Heart left ventricle (tissue), 16 donors: ENCODE data around the gene PCDHB4. TPM values are rescaled to one million over a fixed set of nuclear protein-coding genes. Genes with fewer than 3 reads are reported as not detected.
"Not testable (repeated sequence)": the region's sequence is repeated elsewhere in the genome, so short reads cannot be mapped to it uniquely, and the experiment has no call there.

Experiments used
- ATAC-seq, 4 donors: fragments of 200-7000 bp; cut with Tn5 transposase; one replicate each; pipeline ENCODE4 v1.9.1; 2020 to 2022; ENCODE audit warnings: moderate library complexity in 4 of 4, mild to moderate bottlenecking in 3 of 4, moderate number of reproducible peaks in 1 of 4
- DNase-seq, 5 donors: peaks; one replicate each; pipeline ENCODE4 v3.0.0-alpha.2; 2020
- H3K27ac ChIP-seq, 12 donors: fragments of 200-600 bp; sonication (generic) in 4 of 12; one replicate each; pipeline versions ENCODE4 v1.5.0 to v1.8.0; 2016 to 2022; ENCODE audit warnings: mild to moderate bottlenecking in 2 of 12
- H3K27me3 ChIP-seq, 9 donors: fragments of 200-600 bp; sonication (generic) in 2 of 9; one replicate each; pipeline versions ENCODE4 v1.5.1 to v1.8.0; 2016 to 2022; ENCODE audit warnings: mild to moderate bottlenecking in 3 of 9
- H3K36me3 ChIP-seq, 9 donors: fragments of 200-600 bp; sonication (generic) in 2 of 9; one replicate each; pipeline versions ENCODE4 v1.5.0 to v1.8.0; 2018 to 2022; ENCODE audit warnings: mild to moderate bottlenecking in 2 of 9
- H3K4me1 ChIP-seq, 12 donors: fragments of 200-600 bp; sonication (generic) in 4 of 12; one replicate each; pipeline versions ENCODE4 v1.5.0 to v1.8.0; 2016 to 2022; ENCODE audit warnings: mild to moderate bottlenecking in 3 of 12
- H3K4me3 ChIP-seq, 12 donors: fragments of 200-600 bp; sonication (generic) in 4 of 12; one replicate each; pipeline versions ENCODE4 v1.5.0 to v1.8.0; 2017 to 2022; ENCODE audit warnings: mild to moderate bottlenecking in 9 of 12, moderate library complexity in 4 of 12
- H3K9me3 ChIP-seq, 12 donors: fragments of 200-600 bp; sonication (generic) in 4 of 12; one replicate each; pipeline versions ENCODE4 v1.5.0 to v1.8.0; 2016 to 2022; ENCODE audit warnings: mild to moderate bottlenecking in 1 of 12
- POLR2A ChIP-seq, 2 donors: fragments of 450-650 bp; IDR thresholded peaks; one replicate each; pipeline ENCODE4 v1.6.1; 2017; ENCODE audit warnings: antibody characterized with exemption in 2 of 2, mild to moderate bottlenecking in 2 of 2, moderate library complexity in 2 of 2
- WGBS, 4 donors: extraction: QIAGEN DNeasy Blood & Tissue Kit in 2 of 4; methylation state at CpG; one replicate each; pipeline versions ENCODE4 v1.1.5 to v1.1.7; 2013 to 2018; 5-methylcytosine and 5-hydroxymethylcytosine counted together
- intact Hi-C, 10 donors: fragments of 100-400 bp; cut with DNase I; formaldehyde crosslinking; loops; one replicate each; pipeline versions ENCODE4 v1.11.1 to v1.14.2; 2022
- polyA plus RNA-seq, 2 donors: library from polyadenylated mRNA; stranded (reverse); fragments of 200-250 nt; gene quantifications; one replicate each; pipeline ENCODE4 v1.2.3, GENCODE V29; 2013
- total RNA-seq, 9 donors: library from RNA; depleted of rRNA in 2 of 9; stranded (reverse); fragments of >200 nt in 2 of 9; fragmentation: NEBNext Ultra II Directional in 3 of 9; extraction: Animal tissue kit (Norgen Biotek cat#: 25700) in 3 of 9; gene quantifications; one replicate each; pipeline versions ENCODE4 v1.1.0 to v1.2.4, GENCODE V29; 2016 to 2023
- TF ChIP-seq, protein P1 (sequence below), 12 donors: fragments of 200-600 bp; sonication (generic) in 4 of 12; IDR thresholded peaks; one replicate each; pipeline versions ENCODE4 v1.5.0 to v1.8.0; 2018 to 2022; ENCODE audit warnings: antibody characterized with exemption in 12 of 12, mild to moderate bottlenecking in 5 of 12
- donor health status: ischemic (EF 13 %, LVEDD 7.1; RV severe dilation, severe dysfunction).
- donor health status: healthy with polysubstance abuse.
- donor health status: DM: no; HTN: yes; CAD: no.
- donor health status: DM: no; HTN: no; CAD: no.
- donor health status: ischemic (EF 25% LVEDD 6.9; RV normal size, moderate dysfunction).
- donor health status: ischemic (EF 25% LVEDD 5.7; RV mildly dilated, moderate dysfunction).
- donor health status: healthy.
- donor health status: DM: yes; HTN: yes; CAD: no.
- donor health status: ischemic (EF 35%, LVEDD 5.7; RV mildly dilated, moderate dysfunction).
- donor health status: nonischemic (EF 11% LVEDD 7.7; RV severe dilation, severe dysfunction).
- donor health status: DM: yes; HTN: yes; CAD: no.
- donor health status: PGD.
- donor health status: ischemic (EF 29% LVEDD 5.4; RV normal size, mild dysfunction).
- donor health status: nonischemic (EF 23%, LVEDD 6.1; RV moderate dilation, normal function).

PCDHB4 gene
- total and polyA plus RNA-seq, 11 donors, result 0.30 to 2.8 (median 1.4) TPM

DNA sequence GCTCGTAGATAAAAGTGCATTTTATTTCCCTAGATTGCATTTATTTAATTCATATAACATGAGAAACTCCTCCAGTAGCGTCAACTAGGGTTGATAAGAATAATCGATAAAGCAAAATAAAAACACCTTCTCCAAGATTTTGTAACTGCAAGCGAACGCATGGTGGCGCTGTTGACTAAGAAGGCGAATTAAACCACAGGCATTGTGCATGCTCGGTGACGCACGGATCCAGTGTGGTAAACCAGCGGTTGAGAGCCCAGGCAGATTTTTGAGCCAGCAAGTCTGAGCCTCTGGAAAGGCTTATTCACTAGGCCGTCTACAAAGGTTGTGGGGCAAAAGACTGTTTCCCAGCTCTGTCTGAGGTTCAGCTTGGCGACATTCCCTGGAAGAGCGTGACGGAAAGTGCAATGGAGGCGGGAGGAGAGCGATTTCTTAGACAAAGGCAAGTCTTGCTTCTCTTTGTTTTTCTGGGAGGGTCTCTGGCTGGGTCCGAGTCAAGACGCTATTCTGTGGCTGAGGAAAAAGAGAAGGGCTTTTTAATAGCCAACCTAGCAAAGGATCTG, 21.3 kb upstream of the PCDHB4 start, which contains the start of gene PCDHB3:
PCDHB3 (plus strand) TSS at position 231 of the 563 bp plus-strand sequence; CDS start at position 408, 177 bp downstream.
- peaks cover 0 to 58% (median 20%) of the 10 kb centered on the region in 12 donors for H3K9me3 ChIP-seq

GRCh38 chr5:141101059-141101458, 20.6 kb upstream of the PCDHB4 start:
- no peak for DNase-seq
- TF ChIP-seq, protein P1, sequence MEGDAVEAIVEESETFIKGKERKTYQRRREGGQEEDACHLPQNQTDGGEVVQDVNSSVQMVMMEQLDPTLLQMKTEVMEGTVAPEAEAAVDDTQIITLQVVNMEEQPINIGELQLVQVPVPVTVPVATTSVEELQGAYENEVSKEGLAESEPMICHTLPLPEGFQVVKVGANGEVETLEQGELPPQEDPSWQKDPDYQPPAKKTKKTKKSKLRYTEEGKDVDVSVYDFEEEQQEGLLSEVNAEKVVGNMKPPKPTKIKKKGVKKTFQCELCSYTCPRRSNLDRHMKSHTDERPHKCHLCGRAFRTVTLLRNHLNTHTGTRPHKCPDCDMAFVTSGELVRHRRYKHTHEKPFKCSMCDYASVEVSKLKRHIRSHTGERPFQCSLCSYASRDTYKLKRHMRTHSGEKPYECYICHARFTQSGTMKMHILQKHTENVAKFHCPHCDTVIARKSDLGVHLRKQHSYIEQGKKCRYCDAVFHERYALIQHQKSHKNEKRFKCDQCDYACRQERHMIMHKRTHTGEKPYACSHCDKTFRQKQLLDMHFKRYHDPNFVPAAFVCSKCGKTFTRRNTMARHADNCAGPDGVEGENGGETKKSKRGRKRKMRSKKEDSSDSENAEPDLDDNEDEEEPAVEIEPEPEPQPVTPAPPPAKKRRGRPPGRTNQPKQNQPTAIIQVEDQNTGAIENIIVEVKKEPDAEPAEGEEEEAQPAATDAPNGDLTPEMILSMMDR (IDR thresholded peaks at IDR 0.05), result no peak
- TF ChIP-seq POLR2A (IDR thresholded peaks at IDR 0.05), result no peak
- ATAC-seq, result peak in 2 of 4 donors; percentile 54 to 61

More for the DNA sequence above, 21.3 kb upstream of the PCDHB4 start, which contains the start of gene PCDHB3:
- Histone ChIP-seq H3K27ac (peak within 1 kb of the TSS in 3 of 12 donors; percentile 35 to 54 (median 37)), H3K4me3 (peak within 1 kb of the TSS in 11 of 12 donors; percentile 0 to 59 (median 41)), H3K4me1 (no peaks in the 10 kb centered on the region), H3K27me3 (peaks cover 0 to 36% (median 10%) of the 10 kb centered on the region in 9 donors), H3K36me3 (no peaks in the 10 kb centered on the region)
- 17 to 28% (median 20%) methylated on average over 19 of the region's 19 CpGs for WGBS, 4 donors
- DNase-seq (peak in 4 of 5 donors; percentile 20 to 71 (median 62)), ATAC-seq (peak in 3 of 4 donors; percentile 55 to 72 (median 65))
- intact Hi-C loops, result loop anchor here in 1 of 10 donors (5.0 kb wide), 1 partner anchor 462 kb away; no protein-coding TSS in a partner anchor
- TF ChIP-seq, protein P1 (IDR thresholded peaks at IDR 0.05), result peak; percentile 8 to 58 (median 44)
- no peak for TF ChIP-seq POLR2A (IDR thresholded peaks at IDR 0.05)

DNA sequence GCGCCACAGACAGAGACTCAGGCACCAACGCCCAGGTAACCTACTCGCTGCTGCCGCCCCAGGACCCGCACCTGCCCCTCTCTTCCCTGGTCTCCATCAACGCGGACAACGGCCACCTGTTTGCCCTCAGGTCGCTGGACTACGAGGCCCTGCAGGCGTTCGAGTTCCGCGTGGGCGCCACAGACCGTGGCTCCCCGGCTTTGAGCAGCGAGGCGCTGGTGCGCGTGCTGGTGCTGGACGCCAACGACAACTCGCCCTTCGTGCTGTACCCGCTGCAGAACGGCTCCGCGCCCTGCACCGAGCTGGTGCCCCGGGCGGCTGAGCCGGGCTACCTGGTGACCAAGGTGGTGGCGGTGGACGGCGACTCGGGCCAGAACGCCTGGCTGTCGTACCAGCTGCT, 19.5 kb upstream of the PCDHB4 start:
- not testable (repeated sequence) for H3K27ac ChIP-seq, DNase-seq, ATAC-seq, H3K4me1 ChIP-seq, H3K4me3 ChIP-seq, H3K36me3 ChIP-seq
- Histone ChIP-seq H3K9me3 (peaks cover 0 to 61% (median 15%) of the 10 kb centered on the region in 12 donors), H3K27me3 (peaks cover 0 to 36% (median 7%) of the 10 kb centered on the region in 9 donors)
- WGBS, 4 donors, result 33 to 52% (median 38%) methylated on average over 10 to 39 of the region's 39 CpGs
- intact Hi-C loops, result loop anchor here in 1 of 10 donors (5.0 kb wide), 1 partner anchor 460 kb away; no protein-coding TSS in a partner anchor

More at GRCh38 chr5:141101059-141101458, 20.6 kb upstream of the PCDHB4 start:
- Histone ChIP-seq H3K4me3 (peak overlapping the region in 11 of 12 donors; percentile 0 to 59 (median 41)), H3K4me1 (no peaks in the 10 kb centered on the region), H3K9me3 (peaks cover 0 to 58% (median 15%) of the 10 kb centered on the region in 12 donors), H3K36me3 (no peaks in the 10 kb centered on the region), H3K27ac (no peak overlapping the region), H3K27me3 (peaks cover 0 to 36% (median 7%) of the 10 kb centered on the region in 9 donors)
- WGBS, 4 donors, result 31 to 46% (median 37%) methylated on average over 19 to 20 of the region's 20 CpGs
- intact Hi-C loops, result loop anchor here in 1 of 10 donors (5.0 kb wide), 1 partner anchor 461 kb away; no protein-coding TSS in a partner anchor

DNA sequence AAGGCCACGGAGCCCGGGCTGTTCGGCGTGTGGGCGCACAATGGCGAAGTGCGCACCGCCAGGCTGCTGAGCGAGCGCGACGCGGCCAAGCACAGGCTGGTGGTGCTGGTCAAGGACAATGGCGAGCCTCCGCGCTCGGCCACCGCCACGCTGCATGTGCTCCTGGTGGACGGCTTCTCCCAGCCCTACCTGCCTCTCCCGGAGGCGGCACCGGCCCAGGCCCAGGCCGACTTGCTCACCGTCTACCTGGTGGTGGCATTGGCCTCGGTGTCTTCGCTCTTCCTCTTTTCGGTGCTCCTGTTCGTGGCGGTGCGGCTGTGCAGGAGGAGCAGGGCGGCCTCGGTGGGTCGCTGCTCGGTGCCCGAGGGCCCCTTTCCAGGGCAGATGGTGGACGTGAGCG, 19.1 kb upstream of the PCDHB4 start:
- not testable (repeated sequence) for DNase-seq, H3K4me1 ChIP-seq, H3K36me3 ChIP-seq, H3K27ac ChIP-seq, ATAC-seq, H3K4me3 ChIP-seq
- Histone ChIP-seq H3K27me3 (peaks cover 0 to 36% (median 7%) of the 10 kb centered on the region in 9 donors), H3K9me3 (peaks cover 0 to 62% (median 17%) of the 10 kb centered on the region in 12 donors)
- 20 to 48% (median 33%) methylated on average over 2 to 36 of the region's 38 CpGs for WGBS, 4 donors
- intact Hi-C loops, result loop anchor here in 1 of 10 donors (5.0 kb wide), 1 partner anchor 460 kb away; no protein-coding TSS in a partner anchor

- Histone ChIP-seq H3K27ac (no peak overlapping the region), H3K4me3 (no peak overlapping the region), H3K27me3 (peaks cover 0 to 23% (median 6%) of the 10 kb centered on the region in 9 donors), H3K36me3 (no peaks in the 10 kb centered on the region), H3K9me3 (peaks cover 0 to 62% (median 13%) of the 10 kb centered on the region in 12 donors), H3K4me1 (no peaks in the 10 kb centered on the region)
- 58 to 90% (median 82%) methylated on average over 2 of the region's 2 CpGs for WGBS, 4 donors
- ATAC-seq (no peak), DNase-seq (no peak)
- TF ChIP-seq, protein P1 (IDR thresholded peaks at IDR 0.05), result no peak
- no peak for TF ChIP-seq POLR2A (IDR thresholded peaks at IDR 0.05)
- intact Hi-C loops, result no loop called here
These were observed 16.3 kb upstream of the PCDHB4 start for GRCh38 chr5:141105350-141105749.
